Umbilical cord (tissue), 2 donors: ENCODE data around the gene XXYLT1. TPM values are rescaled to one million over a fixed set of nuclear protein-coding genes. Genes with fewer than 3 reads are reported as not detected.

Experiments
- DNase-seq: peaks from one replicate; pipeline ENCODE4 v3.0.0-alpha.2; 2015; ENCODE audit warnings: low spot score
- total RNA-seq: library from RNA; depleted of rRNA; stranded (reverse); fragments of >200 nt; gene quantifications from one replicate; pipeline ENCODE4 v1.2.3, GENCODE V29; 2014; ENCODE audit warnings: low replicate concordance; ENCODE audit not compliant: insufficient read depth

XXYLT1 gene
- total RNA-seq, 1 donor from 2014 or later = 21.4 TPM

- peak; percentile 11 for DNase-seq
These were observed 241.9 kb downstream of the XXYLT1 start for GRCh38 chr3:195028877-195029606.

- DNase-seq = no peak
These were observed 245.1 kb downstream of the XXYLT1 start for GRCh38 chr3:195025884-195026200.

- no peak for DNase-seq
These were observed 245.7 kb downstream of the XXYLT1 start for GRCh38 chr3:195025056-195025883.

- no peak for DNase-seq
These were observed 247.0 kb downstream of the XXYLT1 start for GRCh38 chr3:195023989-195024388.

- DNase-seq = no peak
These were observed 247.4 kb downstream of the XXYLT1 start for GRCh38 chr3:195023576-195023975.

GRCh38 chr3:195021692-195022091 is 249.3 kb downstream of the XXYLT1 start:
- no peak for DNase-seq

GRCh38 chr3:195020921-195021320 is 250.0 kb downstream of the XXYLT1 start:
- DNase-seq = no peak

- no peak for DNase-seq
These were observed 250.8 kb downstream of the XXYLT1 start for GRCh38 chr3:195020185-195020584.

GRCh38 chr3:195019335-195019734 is 251.6 kb downstream of the XXYLT1 start:
- DNase-seq = no peak

Other genes starting within 250 kb of the XXYLT1 start
- gene ACAP2, start 171.9 kb upstream of the XXYLT1 start, total RNA-seq = 80.9 TPM